ENCODE measurements around the gene ACTL6A. TPM values are rescaled to one million over a fixed set of nuclear protein-coding genes. Genes with fewer than 3 reads are reported as not detected.

The ACTL6A gene
- total RNA-seq, 1 experiment from 2014 or later = 74.5 TPM

GRCh38 chr3:179613807-179614206 is 51.1 kb downstream of the ACTL6A start:
- Histone ChIP-seq H3K14ac (ENCODE audit: insufficient read depth, low read length) (no peak overlapping the region), H4K91ac (ENCODE audit: insufficient read length, low read depth, low read length) (no peak overlapping the region), H3K9me3 (ENCODE audit: control insufficient read depth, low read depth, low read length) (no peaks in the 10 kb centered on the region), H3K23ac (ENCODE audit: insufficient read length, low read depth, low read length) (no peak overlapping the region), H3K23me2 (ENCODE audit: insufficient read length, low read depth, low read length, poor library complexity, severe bottlenecking) (no peaks in the 10 kb centered on the region), H3K79me1 (ENCODE audit: insufficient read depth, low read depth, low read length, poor library complexity, severe bottlenecking) (no peaks in the 10 kb centered on the region), H4K5ac (ENCODE audit: insufficient read length, low read depth, low read length) (no peak overlapping the region), H3T11ph (ENCODE audit: low read length) (no peak overlapping the region), H4K8ac (replicated peaks; ENCODE audit: insufficient read length, low read depth, low read length) (no peak overlapping the region), H2BK12ac (ENCODE audit: insufficient read length, low read depth, low read length) (no peak overlapping the region), H3K4me2 (ENCODE audit: insufficient read depth, insufficient read length, low read length) (no peak overlapping the region), H3K4me1 (ENCODE audit: insufficient read depth, low read length) (no peaks in the 10 kb centered on the region), H3K18ac (ENCODE audit: insufficient read length, low read depth, low read length) (no peak overlapping the region), H2BK5ac (ENCODE audit: insufficient read length, low read length) (no peak overlapping the region), H3K4ac (ENCODE audit: low read depth, low read length) (no peak overlapping the region), H2BK15ac (ENCODE audit: low read depth, low read length) (no peak overlapping the region), H3K79me2 (ENCODE audit: insufficient read depth, low read length) (no peaks in the 10 kb centered on the region), H2BK120ac (ENCODE audit: low read depth, low read length, poor library complexity, severe bottlenecking) (no peak overlapping the region), H4K20me1 (ENCODE audit: control insufficient read depth, insufficient read depth, insufficient read length) (no peaks in the 10 kb centered on the region), H2AK5ac (ENCODE audit: insufficient read length, low read length) (no peak overlapping the region), H3K27me3 (ENCODE audit: insufficient read depth, low read length) (no peaks in the 10 kb centered on the region), H3K9ac (ENCODE audit: extremely low read depth, insufficient read length, low read length) (no peak overlapping the region), H3K56ac (ENCODE audit: insufficient read length, low read depth, low read length) (no peak overlapping the region), H2AFZ (ENCODE audit: low read length) (no peak overlapping the region), H3K27ac (ENCODE audit: insufficient read length, low read depth, low read length) (no peak overlapping the region), H2BK20ac (ENCODE audit: low read depth, low read length, poor library complexity, severe bottlenecking) (no peak overlapping the region)
- H3K9me3 Mint-ChIP-seq = no peaks in the 10 kb centered on the region; a peak in 1 of 5 replicates
- H3K4me1 Mint-ChIP-seq = peaks cover 0 to 4% of the 10 kb centered on the region in 2 experiments; a peak in 1 of 4 replicates
- DNase-seq = no peak
- TF ChIP-seq, protein P1, sequence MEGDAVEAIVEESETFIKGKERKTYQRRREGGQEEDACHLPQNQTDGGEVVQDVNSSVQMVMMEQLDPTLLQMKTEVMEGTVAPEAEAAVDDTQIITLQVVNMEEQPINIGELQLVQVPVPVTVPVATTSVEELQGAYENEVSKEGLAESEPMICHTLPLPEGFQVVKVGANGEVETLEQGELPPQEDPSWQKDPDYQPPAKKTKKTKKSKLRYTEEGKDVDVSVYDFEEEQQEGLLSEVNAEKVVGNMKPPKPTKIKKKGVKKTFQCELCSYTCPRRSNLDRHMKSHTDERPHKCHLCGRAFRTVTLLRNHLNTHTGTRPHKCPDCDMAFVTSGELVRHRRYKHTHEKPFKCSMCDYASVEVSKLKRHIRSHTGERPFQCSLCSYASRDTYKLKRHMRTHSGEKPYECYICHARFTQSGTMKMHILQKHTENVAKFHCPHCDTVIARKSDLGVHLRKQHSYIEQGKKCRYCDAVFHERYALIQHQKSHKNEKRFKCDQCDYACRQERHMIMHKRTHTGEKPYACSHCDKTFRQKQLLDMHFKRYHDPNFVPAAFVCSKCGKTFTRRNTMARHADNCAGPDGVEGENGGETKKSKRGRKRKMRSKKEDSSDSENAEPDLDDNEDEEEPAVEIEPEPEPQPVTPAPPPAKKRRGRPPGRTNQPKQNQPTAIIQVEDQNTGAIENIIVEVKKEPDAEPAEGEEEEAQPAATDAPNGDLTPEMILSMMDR (conservative IDR thresholded peaks at IDR 0.05) = no peak
- no peak overlapping the region for H3K4me3 Mint-ChIP-seq
- no peak overlapping the region for H3K27ac Mint-ChIP-seq
- peaks cover 9 to 15% (median 14%) of the 10 kb centered on the region in 3 experiments for H3K36me3 Mint-ChIP-seq (ENCODE audit: insufficient read depth in 1 of 3, low read depth in 3 of 3)
- no peaks in the 10 kb centered on the region for H3K27me3 Mint-ChIP-seq (ENCODE audit: low read depth)
- no CpG with 5 or more reads among the region's 2 CpGs for WGBS (ENCODE audit: extremely low coverage, insufficient read length, low lambda C conversion rate)
